ENCODE data around the gene RPS6KB1. TPM values are rescaled to one million over a fixed set of nuclear protein-coding genes. Genes with fewer than 3 reads are reported as not detected.
A peak's percentile ranks its signal among the peaks of the same experiment; 100 is the strongest.

The RPS6KB1 gene
- total and polyA plus RNA-seq, 9 of the 15 experiments (the other 6 are each of a cell fraction or from before 2014, with no cell fraction given): 8.8 to 60.7 (median 35.1) TPM

DNA sequence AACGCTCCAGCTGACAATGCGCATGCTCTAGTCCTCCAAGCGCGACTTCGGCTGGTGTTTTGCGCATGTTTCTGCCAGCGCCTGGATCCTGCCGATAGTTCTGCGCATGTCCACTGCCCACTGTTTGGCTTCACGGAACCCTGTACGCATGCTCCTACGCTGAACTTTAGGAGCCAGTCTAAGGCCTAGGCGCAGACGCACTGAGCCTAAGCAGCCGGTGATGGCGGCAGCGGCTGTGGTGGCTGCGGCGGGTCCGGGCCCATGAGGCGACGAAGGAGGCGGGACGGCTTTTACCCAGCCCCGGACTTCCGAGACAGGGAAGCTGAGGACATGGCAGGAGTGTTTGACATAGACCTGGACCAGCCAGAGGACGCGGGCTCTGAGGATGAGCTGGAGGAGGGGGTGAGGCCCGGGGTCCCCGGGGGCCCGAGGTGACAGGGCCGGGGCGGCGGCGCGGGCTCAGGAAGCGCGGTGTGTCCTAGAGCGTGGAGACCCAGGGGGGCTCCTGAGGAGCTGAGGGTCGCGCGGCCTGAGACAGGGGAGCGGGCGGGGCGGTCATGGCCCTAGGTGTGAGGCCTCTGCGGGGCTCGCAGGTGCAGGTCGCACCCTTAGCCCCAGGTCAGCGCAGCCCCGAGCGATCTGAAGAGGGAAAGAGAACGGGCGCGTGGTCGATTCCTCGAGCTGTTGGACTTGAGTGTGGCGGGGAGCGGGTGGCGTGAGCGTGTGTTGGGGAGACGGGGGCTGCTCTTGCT, at the start of gene RPS6KB1, which contains the start of gene TUBD1 (continued):
- TF ChIP-seq, protein P1, sequence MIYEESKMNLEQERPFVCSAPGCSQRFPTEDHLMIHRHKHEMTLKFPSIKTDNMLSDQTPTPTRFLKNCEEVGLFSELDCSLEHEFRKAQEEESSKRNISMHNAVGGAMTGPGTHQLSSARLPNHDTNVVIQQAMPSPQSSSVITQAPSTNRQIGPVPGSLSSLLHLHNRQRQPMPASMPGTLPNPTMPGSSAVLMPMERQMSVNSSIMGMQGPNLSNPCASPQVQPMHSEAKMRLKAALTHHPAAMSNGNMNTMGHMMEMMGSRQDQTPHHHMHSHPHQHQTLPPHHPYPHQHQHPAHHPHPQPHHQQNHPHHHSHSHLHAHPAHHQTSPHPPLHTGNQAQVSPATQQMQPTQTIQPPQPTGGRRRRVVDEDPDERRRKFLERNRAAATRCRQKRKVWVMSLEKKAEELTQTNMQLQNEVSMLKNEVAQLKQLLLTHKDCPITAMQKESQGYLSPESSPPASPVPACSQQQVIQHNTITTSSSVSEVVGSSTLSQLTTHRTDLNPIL (CRISPR knock-in tag; IDR thresholded peaks at IDR 0.05): no peak
- TF ChIP-seq, protein P2, sequence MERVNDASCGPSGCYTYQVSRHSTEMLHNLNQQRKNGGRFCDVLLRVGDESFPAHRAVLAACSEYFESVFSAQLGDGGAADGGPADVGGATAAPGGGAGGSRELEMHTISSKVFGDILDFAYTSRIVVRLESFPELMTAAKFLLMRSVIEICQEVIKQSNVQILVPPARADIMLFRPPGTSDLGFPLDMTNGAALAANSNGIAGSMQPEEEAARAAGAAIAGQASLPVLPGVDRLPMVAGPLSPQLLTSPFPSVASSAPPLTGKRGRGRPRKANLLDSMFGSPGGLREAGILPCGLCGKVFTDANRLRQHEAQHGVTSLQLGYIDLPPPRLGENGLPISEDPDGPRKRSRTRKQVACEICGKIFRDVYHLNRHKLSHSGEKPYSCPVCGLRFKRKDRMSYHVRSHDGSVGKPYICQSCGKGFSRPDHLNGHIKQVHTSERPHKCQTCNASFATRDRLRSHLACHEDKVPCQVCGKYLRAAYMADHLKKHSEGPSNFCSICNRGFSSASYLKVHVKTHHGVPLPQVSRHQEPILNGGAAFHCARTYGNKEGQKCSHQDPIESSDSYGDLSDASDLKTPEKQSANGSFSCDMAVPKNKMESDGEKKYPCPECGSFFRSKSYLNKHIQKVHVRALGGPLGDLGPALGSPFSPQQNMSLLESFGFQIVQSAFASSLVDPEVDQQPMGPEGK (CRISPR knock-in tag; IDR thresholded peaks at IDR 0.05; ENCODE audit: borderline replicate concordance): no peak
- TF ChIP-seq SMAD2 (IDR thresholded peaks at IDR 0.05; ENCODE audit: low read depth, low read length): no peak
- TF ChIP-seq, protein P3, sequence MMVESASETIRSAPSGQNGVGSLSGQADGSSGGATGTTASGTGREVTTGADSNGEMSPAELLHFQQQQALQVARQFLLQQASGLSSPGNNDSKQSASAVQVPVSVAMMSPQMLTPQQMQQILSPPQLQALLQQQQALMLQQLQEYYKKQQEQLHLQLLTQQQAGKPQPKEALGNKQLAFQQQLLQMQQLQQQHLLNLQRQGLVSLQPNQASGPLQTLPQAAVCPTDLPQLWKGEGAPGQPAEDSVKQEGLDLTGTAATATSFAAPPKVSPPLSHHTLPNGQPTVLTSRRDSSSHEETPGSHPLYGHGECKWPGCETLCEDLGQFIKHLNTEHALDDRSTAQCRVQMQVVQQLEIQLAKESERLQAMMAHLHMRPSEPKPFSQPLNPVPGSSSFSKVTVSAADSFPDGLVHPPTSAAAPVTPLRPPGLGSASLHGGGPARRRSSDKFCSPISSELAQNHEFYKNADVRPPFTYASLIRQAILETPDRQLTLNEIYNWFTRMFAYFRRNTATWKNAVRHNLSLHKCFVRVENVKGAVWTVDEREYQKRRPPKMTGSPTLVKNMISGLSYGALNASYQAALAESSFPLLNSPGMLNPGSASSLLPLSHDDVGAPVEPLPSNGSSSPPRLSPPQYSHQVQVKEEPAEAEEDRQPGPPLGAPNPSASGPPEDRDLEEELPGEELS (CRISPR knock-in tag; IDR thresholded peaks at IDR 0.05; ENCODE audit: borderline replicate concordance): peak; percentile 86; the same call in 1 of the 2 replicates
- TF ChIP-seq ZFPM2 (CRISPR knock-in tag; IDR thresholded peaks at IDR 0.05): no peak
- no peak for TF ChIP-seq YBX1 (IDR thresholded peaks at IDR 0.05)
- peak; percentile 94 for TF ChIP-seq TGIF2 (CRISPR knock-in tag; IDR thresholded peaks at IDR 0.05)
- TF ChIP-seq ADNP (tag; IDR thresholded peaks at IDR 0.05): no peak
- TF ChIP-seq, protein P4, sequence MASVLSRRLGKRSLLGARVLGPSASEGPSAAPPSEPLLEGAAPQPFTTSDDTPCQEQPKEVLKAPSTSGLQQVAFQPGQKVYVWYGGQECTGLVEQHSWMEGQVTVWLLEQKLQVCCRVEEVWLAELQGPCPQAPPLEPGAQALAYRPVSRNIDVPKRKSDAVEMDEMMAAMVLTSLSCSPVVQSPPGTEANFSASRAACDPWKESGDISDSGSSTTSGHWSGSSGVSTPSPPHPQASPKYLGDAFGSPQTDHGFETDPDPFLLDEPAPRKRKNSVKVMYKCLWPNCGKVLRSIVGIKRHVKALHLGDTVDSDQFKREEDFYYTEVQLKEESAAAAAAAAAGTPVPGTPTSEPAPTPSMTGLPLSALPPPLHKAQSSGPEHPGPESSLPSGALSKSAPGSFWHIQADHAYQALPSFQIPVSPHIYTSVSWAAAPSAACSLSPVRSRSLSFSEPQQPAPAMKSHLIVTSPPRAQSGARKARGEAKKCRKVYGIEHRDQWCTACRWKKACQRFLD (CRISPR knock-in tag; IDR thresholded peaks at IDR 0.05): no peak
- no peak for TF ChIP-seq ATF1 (CRISPR knock-in tag; IDR thresholded peaks at IDR 0.05)
- TF ChIP-seq ATF1 (tag; IDR thresholded peaks at IDR 0.05): peak; percentile 54
- no peak for TF ChIP-seq ZNF77 (CRISPR knock-in tag; IDR thresholded peaks at IDR 0.05)
- TF ChIP-seq, protein P5, sequence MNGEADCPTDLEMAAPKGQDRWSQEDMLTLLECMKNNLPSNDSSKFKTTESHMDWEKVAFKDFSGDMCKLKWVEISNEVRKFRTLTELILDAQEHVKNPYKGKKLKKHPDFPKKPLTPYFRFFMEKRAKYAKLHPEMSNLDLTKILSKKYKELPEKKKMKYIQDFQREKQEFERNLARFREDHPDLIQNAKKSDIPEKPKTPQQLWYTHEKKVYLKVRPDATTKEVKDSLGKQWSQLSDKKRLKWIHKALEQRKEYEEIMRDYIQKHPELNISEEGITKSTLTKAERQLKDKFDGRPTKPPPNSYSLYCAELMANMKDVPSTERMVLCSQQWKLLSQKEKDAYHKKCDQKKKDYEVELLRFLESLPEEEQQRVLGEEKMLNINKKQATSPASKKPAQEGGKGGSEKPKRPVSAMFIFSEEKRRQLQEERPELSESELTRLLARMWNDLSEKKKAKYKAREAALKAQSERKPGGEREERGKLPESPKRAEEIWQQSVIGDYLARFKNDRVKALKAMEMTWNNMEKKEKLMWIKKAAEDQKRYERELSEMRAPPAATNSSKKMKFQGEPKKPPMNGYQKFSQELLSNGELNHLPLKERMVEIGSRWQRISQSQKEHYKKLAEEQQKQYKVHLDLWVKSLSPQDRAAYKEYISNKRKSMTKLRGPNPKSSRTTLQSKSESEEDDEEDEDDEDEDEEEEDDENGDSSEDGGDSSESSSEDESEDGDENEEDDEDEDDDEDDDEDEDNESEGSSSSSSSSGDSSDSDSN (IDR thresholded peaks at IDR 0.05; ENCODE audit: borderline replicate concordance in 1 of 2, low read depth in 2 of 2, low read length in 2 of 2): 0 out of 4 replicates have a peak, but pooled peaks have one; percentile 35 to 42
- peak; percentile 100 for TF ChIP-seq ZFX (CRISPR knock-in tag; IDR thresholded peaks at IDR 0.05)
- TF ChIP-seq RCOR1 (IDR thresholded peaks at IDR 0.05; ENCODE audit: borderline replicate concordance in 1 of 2, low read depth in 2 of 2, low read length in 2 of 2): 0 out of 4 replicates have a peak, but pooled peaks of 1 of the 2 experiments have one; percentile 12
- TF ChIP-seq ELF1 (tag; IDR thresholded peaks at IDR 0.05): no peak
- no peak for TF ChIP-seq BCOR (IDR thresholded peaks at IDR 0.05)
- 0 out of 2 replicates have a peak, but pooled peaks have one; percentile 28 for TF ChIP-seq HIVEP1 (CRISPR knock-in tag; IDR thresholded peaks at IDR 0.05)
